ENCODE measurements around the gene EXOC6.
"Not testable (repeated sequence)": the region's sequence is repeated elsewhere in the genome, so short reads cannot be mapped to it uniquely, and the experiment has no call there.

The EXOC6 gene

DNA sequence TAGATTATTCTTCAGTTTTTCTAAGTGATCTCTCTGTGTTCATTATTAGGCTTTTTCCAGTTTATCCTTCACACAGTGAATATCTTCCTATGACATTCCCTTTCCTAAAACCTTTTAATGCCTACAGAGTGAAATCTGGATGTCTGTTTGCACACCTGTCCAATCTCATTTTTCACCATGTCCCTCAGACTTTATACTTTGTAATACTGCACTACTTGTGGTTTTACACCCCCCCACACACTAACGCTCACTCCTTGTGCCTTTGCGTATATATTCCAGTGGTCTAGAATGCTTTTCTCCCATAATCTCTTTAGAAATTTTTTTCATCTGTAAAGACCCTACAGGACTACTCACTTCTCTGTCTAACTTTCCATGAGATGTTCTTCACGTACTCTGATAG lies 98.2 kb downstream of the EXOC6 start:
- DNase-seq, result no peak

DNA sequence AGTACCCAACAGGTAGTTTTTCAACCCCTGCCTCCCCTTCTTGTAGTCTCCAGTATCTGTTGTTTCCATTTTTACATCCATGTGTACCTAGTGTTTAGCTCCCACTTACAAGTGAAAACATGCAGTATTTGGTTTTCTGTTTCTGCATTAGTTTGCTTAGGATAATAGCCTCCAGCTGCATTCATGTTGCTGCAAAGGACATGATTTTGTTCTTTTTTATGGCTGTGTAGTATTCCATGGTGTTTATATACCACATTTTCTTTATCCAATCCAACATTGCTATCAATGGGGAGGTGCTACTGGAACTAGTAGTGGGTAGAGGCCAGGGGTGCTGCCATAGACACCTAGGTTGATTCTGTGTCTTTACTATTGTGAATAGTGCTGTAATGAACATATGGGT lies 104.3 kb downstream of the EXOC6 start:
- not testable (repeated sequence) for DNase-seq

DNA sequence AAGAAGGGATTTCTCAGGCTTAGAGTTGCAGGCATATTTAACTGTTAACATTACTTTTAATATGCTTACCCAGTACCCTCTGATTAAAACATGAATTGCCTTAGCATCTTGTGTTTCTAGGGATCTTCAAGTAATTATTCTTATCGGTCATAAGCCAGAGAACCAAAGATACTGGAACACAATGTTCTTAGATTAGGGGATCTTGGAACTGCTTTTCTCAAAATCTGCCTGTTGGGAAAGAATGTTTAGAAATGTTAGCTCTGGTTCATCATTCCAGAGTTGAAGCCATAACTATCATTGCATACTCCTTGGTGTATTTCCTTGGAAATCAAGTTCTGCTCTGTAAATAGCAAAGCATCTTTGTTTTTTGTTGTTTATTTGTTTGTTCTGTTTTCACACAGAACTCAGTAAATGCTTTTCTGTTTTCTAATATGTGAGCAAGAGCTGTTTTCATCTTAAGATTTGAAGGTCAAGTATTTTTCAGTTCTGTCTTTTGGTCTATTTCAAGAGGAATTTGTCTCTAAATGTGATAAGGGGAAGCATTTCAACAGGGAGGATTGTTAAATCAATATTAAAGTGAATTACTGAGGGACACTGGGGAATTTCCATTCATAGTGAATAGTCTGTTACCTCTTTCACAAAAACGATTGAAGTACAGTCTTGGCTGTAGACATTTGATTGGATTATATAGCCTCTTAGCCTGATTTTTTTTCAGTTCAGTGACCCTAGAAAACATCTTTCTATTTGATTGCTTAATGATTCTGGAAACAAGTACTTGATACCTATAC lies 109.1 kb downstream of the EXOC6 start:
- DNase-seq, result no peak

DNA sequence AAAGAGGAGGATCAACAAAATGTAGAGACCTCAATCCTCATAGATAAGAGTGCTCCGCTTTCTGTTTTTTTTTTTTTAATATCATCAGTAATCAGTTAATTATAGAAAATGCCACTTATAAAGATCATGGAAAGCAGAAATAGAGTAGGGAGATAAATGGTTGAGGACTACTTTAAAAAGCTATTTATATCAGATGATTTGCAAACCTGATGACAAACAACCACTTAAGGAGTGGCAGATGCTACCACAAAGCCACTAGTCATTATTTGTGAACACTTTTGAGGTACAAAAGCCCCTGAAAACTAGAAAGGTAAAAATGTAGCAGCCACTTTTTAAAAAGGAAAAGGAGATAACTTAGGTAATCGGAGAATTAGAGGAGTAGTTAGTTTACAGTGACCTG lies 113.3 kb downstream of the EXOC6 start:
- no peak for DNase-seq

DNA sequence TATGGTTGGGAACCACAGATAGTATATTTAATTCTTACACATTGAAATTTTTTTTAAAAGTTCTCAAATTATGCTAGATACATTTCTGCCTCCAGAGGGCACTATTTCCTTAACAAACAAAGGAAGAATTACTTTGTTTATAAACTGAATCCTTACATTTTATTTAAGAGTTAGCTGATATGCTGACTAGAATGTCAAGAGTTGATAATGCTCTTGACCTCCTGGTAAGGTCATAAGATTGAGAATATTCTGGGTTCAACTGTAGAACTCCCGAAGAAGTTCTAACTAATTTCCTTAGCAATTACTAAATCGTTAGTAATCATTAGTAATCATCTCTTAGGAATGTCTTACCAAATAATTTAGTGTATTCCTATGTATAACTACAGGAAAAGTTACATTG lies 117.0 kb downstream of the EXOC6 start:
- DNase-seq, result no peak

DNA sequence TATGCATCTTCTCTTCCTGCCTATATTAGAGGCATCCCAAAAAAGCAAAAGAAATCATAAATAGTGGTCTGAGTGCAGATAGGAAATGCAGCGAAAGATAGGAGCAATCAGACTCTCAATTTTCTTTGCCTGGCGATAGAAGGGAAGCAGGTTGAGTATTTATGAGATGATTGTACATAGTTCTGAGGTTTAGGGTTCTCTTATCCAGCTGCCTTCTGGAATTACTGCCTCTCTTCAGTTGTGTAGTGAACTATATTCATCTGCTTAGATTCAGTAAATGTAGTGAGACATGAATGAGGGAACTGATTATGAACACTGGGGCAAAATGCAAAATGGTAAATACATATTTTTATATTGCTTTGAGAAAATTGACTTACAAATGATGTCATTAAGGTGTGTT lies 119.3 kb downstream of the EXOC6 start:
- DNase-seq, result no peak

DNA sequence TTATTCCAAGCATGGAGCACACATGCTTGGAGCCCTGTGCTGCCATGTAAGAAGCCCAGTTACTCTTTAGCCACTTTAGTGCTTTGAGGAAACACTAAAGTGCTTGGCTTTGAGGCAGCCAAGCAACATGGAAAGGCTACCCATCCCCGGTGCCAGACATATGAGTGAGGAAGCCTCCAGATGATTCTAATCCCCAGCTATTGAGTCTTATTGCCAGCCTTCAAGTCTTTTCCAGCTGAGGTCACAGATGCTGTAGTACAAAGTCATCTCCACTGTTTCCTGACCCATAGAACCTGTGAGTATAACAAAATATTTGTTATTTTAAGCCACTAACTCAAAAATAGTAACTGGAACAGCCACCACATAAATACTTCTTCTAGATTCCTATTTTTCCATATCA lies 120.8 kb downstream of the EXOC6 start:
- no peak for DNase-seq

DNA sequence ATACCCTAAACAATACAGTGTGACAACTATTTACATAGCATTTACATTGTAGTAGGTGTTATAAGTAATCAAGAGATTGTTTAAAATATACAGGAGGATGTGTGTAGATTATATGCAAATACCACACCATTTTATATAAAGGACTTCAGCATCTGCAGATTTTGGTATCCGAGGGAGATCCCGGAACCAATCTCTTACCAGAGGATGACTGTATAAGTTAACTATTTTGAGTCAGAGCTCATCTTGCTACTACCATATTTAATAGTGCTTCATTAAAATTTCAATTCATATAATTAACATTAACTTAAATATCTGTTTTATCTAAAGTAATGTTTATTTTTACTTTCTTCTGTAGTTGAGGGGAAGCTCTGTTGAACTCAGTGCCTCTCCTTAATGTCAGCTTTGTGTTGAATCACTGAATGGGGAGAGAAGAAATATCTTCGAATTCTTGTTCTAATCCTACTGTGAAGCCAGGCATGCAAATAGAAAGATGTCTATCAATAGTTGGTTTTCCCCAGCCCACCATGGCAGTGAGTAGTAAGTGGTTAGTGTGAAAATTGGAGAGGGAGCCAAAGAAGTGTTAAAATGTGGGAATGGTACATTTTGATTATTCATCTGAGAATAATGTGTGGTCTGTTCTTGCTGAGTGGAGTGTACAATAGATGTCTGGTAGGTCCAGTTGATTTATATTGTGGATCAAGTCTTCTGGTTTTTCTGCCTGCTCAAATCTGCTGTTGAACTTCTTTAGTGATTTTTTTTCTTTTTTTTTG lies 122.2 kb downstream of the EXOC6 start:
- no peak for DNase-seq

DNA sequence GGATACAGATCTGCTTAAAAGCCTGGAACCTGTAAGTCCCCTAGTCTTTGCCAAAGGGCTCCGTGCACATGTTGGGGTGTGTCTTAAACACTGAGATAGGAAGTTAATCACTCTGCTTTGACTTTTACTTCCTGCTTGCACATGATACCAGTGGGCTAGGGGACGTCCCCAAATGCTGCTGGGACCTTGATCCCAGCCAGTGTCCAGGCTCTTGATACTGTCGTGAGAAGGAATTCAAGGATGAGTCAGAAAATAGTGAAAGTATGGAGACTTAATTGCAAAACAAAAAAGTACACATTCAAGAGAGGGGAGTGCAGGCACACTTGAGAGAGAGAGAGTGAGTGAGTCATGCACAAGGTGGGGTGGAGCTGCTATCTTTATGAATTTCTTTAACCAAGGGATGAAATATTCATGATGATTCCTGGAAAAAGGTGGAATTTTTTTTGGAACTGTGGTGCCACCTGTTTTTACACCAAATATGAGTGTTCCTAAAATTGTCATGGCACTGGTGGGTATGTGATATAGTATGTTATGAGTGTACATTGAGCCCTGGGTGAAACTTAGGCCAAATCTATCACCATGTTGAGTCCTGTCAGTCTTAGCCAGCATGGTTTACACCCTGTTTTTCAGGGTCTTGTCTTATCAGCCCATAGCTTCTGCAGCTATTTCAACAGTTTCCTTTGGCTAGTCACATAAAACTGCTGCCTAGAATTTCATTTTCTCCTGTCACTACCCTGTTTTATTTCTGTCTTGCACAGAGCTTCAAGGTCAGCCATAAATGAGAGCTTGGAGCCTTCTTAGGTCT lies 123.9 kb downstream of the EXOC6 start:
- DNase-seq, result no peak

DNA sequence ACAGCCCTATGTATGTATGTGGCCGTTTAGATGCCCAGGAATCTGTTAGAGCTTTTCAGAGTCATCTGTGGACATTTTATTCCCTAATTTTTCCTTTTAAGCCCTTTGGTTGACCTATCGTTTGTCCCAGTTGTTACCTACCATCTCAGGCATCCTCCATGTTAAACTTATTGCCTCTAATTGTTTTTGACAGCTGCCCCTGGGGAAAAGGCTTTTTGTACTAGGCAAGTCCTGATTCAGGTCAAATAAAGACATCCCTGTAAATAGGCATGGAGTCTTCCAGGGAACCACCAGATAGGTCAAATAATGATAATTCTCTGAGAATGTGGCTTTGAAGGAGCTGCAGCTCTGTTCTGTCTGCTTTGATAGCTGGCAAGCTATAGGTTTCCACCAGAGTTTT lies 124.6 kb downstream of the EXOC6 start:
- no peak for DNase-seq

DNA sequence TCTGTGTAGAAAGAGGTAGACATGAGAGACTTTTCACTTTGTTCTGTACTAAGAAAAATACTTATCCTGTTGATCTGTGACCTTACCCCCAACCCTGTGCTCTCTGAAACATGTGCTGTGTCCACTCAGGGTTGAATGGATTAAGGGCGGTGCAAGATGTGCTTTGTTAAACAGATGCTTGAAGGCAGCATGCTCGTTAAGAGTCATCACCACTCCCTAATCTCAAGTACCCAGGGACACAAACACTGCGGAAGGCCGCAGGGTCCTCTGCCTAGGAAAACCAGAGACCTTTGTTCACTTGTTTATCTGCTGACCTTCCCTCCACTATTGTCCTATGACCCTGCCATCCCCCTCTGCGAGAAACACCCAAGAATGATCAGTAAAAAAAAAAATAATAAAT lies 128.0 kb downstream of the EXOC6 start:
- DNase-seq, result not testable (repeated sequence)

DNA sequence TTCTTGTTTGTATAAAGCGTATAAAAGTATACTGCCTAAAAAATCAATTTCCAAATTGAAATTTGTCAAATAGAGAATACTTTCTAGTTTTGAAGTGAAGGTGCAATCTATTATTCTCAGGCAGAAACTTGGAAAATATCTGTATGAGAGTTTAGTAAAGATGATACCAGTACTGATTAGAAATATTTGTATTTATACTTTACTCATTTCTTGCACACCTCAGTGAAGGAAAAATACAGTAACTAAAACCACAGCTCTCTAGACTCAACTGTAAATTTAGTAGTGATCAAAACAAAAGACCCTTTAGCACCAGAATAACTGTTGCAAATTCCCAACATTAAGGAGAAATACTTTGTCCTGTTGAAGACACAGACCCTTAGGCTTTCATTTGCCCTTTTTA lies 140.9 kb downstream of the EXOC6 start:
- no peak for DNase-seq

DNA sequence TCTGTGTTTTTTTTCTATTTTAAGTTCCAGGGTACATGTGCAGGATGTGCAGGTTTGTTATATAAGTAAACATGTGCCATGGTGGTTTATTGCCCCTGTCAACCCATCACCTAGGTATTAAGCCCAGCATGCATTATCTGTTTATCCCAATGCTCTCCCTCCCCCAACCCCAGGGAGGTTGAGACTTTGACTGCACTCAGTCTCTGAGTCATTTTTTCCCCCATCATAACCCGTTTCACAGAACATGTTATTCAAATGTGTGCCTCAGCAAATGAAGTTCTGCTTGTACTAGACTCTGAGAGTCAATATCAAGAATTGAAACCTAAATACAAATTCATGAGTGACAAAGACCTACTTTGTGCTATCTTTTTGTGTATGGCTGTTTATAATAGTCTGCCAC lies 142.3 kb downstream of the EXOC6 start:
- no peak for DNase-seq

DNA sequence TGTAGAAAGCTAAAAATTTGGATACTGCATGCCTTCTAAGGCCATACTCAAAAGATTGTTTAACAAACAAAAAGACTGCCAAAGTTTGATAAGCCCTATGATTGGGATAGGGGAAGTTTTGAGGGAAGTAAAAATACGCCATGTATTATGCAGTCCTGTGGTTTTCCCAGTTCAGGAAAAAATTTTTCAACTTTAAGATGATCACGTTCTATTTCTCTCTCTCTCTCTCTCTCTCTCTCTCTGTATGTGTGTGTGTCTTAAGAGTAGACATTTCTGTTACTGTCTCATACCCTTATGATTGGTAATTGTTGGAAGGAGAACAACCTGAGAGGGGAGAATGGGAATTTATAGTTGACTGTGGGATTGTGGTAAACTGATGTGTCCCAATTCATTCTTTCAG lies 143.2 kb downstream of the EXOC6 start:
- DNase-seq, result no peak

DNA sequence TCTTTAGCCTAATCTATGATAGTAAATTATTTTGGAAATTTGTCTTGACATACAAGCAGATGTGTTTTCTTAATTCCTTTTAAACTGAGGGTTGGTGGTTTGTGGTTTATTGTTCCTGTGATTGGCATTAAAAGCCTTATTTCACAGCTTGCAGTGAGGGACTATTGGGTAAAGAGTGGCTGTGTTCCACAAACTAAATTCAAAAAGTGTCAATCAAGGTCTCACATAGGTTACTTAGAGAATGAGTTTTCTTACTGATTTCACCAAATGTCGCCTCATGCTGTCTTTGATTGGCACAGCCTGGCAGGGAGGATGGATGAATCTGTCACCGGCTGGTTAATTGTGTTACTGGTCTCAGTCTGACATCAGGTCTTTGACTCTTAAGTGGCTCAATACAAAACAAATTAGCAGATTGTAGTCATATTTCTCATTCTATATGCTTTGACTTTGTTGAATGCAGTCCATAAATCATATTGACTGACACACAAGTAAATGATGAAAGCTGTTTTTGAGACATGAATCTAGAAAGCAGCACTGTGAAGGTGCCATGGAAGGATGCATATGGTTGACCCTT lies 145.5 kb downstream of the EXOC6 start:
- DNase-seq, result no peak

DNA sequence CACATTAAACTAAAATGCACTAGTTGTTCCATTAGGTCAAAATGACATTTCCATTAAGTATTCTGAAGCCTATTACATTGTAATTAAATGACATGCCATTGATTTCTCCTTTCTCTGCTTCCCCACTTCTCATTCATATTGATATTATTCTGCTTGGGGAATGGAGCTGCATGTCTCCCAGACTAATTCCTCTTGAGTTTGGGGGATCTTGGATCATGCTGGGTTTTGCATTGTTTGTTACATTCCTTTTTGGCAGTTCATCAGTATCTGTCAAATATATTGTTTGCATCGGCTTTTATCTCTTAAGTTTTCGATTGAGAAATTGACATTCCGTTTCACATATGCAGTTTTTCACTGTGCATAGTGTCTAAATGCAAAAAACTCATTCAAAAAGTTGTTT lies 147.2 kb downstream of the EXOC6 start:
- DNase-seq, result no peak

DNA sequence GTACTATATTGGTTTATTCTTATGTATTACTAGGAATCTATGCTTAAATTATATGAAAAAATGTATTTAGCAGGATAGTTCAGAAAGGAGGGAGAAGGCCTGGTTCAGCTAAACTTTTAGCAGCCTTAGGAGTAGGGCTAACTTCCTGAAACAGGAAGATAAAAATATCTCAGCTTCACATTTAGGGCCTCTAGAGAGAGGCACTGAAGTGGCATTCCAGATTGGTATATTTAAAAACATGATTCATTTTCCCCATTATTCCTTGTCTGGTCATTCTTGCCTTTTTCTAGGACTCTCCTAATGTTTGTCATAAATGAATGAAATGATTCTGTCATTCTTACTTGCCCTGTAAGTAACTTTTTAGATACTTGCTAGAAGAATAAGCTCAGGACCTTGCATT lies 149.3 kb downstream of the EXOC6 start:
- DNase-seq, result no peak

DNA sequence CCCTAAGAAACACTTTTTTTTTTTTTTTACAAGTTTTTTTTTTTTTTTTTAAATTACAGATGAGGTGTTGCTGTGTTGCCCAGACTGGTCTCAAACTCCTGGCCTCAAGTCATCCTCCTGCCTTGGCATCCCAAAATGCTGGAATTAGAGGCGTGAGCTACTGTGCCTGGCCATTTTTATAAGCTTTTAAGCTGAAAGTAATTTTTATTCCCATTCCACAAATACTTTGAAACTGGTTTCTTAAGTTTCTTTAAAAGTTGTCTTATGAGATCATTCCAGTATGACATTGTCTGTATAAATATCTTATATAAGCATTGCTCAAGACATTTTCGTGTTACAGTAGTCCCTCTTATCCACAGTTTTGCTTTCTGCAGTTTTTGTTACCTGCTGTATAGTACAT lies 150.9 kb downstream of the EXOC6 start:
- no peak for DNase-seq

DNA sequence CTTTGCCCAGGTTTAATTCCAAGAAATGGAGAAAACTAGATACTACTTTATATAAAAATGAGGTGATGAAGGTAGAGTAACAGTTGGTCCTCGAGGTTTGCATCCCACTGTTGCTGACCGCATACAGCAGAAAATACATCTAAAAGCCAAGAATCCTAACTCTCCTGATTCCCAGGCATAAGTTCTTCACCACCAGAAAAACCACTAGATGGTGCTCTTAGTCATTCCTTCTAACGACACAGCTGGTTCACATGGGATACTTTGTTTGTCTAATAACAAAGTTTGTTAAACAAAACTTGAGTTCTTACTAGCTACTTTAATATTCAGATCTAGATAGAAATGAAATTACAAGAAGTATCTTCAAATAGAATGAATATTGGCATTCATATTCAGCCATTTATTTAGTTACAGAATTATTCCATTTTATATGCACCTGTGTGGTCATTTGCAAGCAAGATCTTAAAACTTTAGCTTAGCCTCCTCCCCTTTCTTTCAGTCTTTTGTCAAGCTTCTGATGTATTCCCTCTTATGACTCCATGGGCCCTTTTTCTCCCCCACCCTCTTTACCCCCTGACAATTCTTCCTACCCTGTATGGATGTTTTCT lies 158.2 kb downstream of the EXOC6 start:
- DNase-seq, result peak; percentile 0

DNA sequence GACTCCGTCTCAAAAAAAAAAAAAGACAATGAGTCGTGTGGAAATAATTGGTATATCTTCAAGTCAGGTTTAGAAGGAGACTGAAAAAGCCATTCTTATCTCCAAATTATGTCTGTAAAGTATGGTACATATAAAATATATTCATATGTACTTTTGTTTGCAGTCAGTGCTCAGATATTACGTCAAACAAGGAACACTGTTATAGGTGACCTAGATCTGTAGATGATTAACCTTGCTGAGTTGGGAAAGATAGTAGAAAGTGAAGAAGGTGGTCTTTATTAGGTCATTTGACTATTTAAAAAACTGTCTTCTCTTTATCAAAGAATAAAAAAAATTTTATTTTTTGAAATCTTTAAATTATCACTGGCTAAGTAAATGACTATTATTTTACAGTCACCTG lies 167.4 kb downstream of the EXOC6 start:
- no peak for DNase-seq

DNA sequence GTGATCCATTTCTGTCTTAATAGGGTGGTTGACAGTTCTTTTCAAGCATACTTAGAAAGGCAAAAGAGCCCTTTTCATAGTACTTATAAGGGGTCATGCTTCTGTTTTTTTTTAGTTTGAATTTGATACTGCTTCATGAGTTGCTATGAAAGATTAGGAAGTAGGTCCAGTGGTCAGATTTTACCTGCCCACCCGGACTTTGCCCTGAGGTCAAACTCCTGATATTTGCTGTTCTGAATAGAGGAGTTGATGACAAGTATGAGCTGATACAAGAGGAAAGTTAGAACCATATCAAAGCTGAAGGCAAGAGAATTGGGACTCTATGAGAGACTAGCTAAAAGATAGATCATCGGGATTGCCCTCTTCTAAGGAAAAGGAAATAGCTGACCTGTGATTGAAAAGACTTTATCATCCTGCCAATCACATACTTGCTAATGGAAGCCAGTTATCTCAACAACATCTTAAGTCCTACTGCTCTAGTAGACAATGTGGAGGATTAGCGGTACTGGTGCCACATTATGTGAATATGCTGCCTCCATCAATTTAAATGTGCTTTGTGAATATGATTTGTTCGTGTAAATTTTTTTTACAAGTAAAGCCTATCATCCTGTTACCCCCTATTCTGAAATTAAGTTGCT lies 174.8 kb downstream of the EXOC6 start:
- DNase-seq, result no peak

DNA sequence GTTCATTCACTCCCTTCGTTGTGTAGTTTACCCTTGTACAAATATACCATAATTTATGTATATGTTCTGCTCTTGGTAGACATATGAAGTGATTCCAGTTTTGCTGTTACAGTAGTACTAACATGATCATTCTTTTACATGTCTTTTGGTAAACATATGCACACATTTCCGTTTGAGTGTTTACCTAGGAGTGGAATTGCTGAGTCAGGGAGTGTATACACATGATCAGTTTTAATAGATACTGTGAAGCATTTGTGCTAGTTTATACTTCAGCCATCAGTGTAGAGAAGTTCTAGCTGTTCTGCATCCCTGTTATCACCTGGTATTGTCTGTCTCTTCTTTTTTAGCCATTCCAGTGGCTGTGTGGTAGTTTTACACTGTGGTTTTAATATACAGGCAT lies 177.8 kb downstream of the EXOC6 start:
- DNase-seq, result no peak
